Hippocampal formation (tissue), 2 donors: ENCODE results near the gene RAB3GAP1.
"Not testable (repeated sequence)": the region's sequence is repeated elsewhere in the genome, so short reads cannot be mapped to it uniquely, and the experiment has no call there.

Experiments
- DNase-seq, 2 donors: peaks; one replicate each; lab custom pipeline; 2025; lab: John Stamatoyannopoulos, UW

Gene RAB3GAP1

GRCh38 chr2:135105513-135106316 is 53.6 kb downstream of the RAB3GAP1 start:
- DNase-seq: not testable (repeated sequence)

DNA sequence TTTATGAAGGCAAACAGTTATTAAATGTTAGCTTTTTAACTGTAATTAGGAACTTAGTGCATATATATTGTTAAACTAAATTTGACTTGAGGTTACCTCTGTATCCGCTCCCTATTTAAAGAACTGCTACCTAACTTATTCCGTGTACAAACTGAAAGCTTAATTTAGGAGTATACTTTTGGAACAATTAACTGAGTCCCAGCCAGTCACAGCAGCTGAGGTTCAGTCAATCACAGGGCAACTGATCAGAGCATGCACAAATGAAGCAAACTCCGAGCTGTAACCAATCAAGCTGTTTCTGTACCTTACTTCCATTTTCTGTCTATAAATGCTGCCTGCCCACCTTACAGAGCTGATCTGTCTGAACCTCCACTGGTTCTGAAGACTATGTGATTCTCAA is 61.2 kb downstream of the RAB3GAP1 start:
- no peak for DNase-seq

DNA sequence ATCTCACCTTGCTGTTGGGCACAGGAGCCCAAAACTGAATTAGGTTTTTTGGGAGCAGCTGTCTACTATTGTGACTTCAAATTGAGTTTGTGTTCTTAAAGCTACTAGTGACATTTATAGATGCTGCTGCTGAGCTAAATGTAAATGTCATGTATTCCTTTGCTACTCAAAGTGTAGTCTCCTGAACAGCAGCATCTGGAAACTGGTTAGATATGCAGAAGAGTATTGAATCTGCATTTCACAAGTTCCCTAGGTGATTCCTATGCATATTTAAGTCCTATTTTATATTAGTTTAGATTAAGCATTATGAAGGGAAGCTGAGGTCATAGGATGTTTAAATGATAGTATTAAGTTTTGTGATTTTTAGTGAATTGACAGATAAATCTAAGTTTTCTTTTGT is 67.5 kb downstream of the RAB3GAP1 start:
- no peak for DNase-seq

GRCh38 chr2:135121016-135121657 is 69.0 kb downstream of the RAB3GAP1 start:
- DNase-seq: no peak

DNA sequence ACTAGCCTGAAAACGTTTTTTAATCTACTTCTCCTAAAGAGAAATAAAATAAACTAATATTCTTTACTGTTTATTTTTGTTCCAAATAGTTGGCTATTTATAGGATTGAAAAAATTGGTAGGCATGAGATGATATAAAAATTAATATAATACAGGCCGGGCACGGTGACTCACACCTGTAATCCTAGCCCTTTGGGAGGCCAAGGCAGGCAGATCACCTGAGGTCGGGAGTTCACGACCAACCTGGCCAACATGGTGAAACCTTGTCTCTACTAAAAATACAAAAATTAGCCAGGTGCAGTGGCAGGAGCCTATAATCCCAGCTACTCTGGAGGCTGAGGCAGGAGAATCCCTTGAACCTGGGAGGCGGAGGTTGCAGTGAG is 69.6 kb downstream of the RAB3GAP1 start:
- not testable (repeated sequence) for DNase-seq

DNA sequence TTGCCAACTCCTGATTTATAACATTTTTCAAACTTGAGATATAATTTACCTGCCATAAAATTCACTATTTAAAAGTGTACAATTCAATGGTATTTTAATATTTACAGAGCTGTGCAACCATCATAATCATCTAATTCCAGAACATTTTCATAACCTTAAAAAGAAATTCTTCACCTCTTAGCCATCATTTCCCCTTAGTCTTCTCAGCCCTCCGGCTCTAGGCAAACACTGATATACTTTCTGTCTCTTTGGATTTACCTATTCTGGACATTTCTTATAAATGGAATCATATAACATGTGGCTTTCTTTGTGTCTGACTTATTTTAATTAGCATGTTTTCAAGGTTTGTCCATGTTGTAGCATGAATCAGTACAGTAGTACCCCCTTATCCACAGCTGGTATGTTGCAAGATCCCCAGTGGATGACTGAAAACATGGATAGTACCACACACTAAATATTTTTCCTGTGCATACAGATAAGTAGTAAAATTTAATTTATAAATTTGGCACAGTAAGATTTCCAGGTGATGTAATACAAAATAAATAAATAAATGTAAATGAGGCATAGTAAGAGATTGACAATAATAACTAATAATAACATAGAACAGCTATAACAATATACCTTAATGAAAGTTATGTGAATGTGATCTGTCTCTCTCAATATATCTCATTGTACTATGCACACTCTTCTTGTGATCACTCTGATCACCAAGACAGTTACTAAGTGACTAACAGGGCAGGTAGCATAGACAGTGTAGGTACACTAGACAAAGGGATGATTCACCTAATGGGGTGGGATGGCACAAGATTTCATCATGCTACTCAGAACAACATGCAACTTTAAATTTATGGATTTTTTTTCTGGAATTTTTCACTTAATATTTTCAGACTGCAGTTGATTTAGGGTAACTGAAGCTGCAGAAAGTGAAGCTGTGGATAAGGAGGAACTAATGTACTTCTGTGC is 73.1 kb downstream of the RAB3GAP1 start:
- DNase-seq: no peak

GRCh38 chr2:135125940-135126339 is 73.8 kb downstream of the RAB3GAP1 start:
- no peak for DNase-seq

DNA sequence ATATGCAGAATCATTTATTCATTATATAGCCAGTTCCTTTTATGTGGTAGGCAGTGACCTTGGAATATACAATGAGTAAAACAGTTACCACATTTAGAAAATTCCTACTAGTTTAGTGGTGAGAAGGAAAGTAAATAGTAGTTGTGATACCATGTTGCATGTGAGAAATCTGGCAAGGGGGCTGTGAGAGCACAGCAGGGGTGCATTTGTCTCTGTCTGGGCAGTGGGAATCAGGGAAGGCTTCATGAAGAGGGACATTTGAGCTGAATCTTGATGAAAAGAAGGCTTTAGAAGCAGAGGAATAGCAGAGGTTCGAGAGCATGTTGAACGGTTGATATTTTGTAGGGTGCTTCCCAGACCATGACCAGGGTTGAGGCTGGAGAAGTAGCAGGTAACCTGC is 78.7 kb downstream of the RAB3GAP1 start:
- DNase-seq: no peak

DNA sequence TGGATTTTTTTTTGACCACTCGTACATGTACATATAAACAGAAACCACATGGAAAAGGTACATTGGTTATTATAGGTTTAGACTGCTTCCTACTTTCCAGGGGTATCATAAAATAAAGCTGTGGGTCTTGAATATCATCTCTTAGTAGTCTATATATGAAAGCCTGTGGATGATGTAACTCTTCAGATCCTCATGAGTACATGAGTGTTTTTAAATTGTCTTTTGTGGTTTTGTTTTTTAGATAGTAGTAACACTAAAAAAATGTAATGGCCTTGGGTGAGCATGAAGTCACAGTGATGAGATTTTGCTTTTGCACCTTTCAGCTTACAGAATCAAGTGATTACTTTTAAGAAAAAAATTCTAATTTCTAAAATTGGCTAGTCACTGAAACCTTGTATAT is 80.2 kb downstream of the RAB3GAP1 start:
- no peak for DNase-seq

DNA sequence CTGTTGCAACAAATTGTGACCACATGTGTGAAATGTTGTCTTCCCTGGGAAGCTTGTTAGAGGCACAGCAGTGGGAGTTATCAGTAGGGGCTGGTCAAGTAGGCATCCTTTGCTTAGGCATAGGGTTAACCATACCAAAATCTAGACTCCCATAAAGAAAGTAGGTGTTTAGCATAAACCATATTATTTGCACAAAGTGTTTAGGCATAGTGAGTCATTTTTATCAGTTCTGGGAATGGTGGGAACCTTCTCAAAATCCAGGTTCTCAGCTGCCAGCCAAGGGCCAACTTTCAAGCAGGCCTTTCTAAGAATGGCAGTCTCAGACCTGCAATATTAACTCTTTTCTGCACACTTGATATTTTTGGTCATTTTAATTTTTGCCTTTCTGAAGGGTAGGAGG is 88.5 kb downstream of the RAB3GAP1 start:
- DNase-seq: no peak

GRCh38 chr2:135142323-135142722 is 90.2 kb downstream of the RAB3GAP1 start:
- DNase-seq: no peak

DNA sequence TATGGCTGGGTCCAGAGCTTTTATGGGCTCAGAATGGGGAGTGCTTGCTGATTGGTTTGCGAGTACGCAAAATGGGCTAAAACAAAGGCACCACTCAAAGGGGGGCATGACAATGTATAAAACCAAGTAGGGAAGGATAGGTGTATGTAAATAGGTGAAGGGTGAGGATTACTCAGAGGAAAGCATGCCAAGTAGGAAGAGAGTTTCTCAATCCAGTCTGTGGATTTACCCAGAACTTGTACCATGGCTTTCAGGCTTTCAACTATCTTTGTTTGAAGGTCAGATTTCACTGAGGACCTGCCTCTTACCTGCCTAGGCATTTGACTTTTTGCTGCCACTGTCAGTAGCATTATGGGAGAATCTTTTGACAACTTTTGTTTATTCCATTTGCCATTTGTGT is 92.3 kb downstream of the RAB3GAP1 start:
- no peak for DNase-seq

DNA sequence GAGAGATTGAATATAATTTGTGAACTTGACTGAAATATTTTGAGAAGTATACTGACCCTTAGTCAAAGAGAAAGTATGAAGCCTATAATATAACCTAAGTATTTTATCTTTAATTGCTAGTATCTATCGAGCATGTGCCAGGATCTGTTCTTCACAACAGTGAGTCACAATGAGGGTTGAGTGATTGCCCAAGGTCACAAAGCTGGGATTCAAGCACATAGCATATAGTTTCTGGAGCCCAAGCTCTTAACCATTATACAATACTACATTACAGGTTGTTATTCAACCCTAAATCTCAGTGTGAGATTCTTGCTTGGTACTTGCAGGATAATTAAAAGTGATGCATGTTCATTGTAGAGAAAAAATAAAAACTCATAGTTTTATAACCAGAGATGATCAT is 97.2 kb downstream of the RAB3GAP1 start:
- no peak for DNase-seq

DNA sequence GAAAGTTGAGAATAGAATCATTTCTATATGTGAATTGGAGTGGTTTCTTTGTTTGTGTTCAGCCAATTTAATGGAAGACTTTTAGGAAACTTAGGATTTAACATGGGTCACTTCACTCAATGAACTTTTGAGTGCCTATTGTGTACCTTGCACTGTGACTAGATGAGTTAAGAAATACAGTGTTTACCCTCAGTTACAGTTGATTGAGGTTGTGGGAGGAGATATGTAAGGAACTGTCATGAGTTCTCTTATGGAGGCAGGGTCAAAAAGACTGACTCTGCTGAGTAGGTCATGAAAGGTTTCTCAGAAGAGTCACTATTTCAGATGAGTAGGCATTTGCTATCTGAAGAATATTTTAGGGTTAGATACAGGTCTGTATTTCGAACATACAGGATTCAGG is 98.6 kb downstream of the RAB3GAP1 start:
- no peak for DNase-seq

DNA sequence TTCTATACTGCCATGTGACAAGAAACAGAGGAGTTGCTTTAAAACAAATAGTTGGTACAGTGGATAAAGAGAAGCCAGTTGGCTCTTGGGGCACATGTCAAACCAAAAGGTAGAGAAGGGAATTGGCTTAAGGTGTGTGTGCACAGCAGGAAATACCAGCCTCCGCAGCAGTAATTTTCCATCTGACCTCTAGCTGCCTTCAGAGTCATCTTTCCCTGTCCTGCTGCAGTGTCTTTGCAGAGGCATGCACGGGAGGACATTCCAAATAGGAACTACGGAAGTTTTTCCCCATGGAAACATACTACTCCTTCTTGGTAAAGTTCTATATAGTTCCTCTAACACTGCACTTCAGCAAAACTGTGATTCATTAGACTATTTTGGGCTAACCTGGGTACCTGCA is 99.5 kb downstream of the RAB3GAP1 start:
- DNase-seq: no peak

- no peak for DNase-seq
Observed at GRCh38 chr2:135152361-135152760, 100.3 kb downstream of the RAB3GAP1 start.

- DNase-seq: no peak
Observed at GRCh38 chr2:135154962-135155361, 102.9 kb downstream of the RAB3GAP1 start.

DNA sequence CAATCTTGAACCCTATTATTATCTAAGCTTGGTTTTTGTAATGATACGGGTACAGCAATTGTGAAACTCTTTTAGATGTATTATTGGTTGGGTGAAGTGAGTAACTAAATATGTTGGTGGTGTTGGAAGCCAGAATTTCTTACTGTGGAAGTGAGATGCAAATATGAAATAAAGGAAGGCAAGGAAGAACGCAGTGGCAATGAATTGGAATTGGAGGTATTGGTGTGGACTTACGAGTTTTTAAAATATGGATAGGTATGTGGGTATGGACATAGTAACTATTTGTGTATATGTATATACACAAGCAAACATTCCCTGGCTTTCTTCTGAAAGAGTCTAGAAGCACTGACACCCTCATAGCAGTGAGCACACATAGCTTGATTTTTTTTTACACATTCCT is 105.8 kb downstream of the RAB3GAP1 start:
- no peak for DNase-seq

GRCh38 chr2:135159191-135159590 is 107.1 kb downstream of the RAB3GAP1 start:
- no peak for DNase-seq

DNA sequence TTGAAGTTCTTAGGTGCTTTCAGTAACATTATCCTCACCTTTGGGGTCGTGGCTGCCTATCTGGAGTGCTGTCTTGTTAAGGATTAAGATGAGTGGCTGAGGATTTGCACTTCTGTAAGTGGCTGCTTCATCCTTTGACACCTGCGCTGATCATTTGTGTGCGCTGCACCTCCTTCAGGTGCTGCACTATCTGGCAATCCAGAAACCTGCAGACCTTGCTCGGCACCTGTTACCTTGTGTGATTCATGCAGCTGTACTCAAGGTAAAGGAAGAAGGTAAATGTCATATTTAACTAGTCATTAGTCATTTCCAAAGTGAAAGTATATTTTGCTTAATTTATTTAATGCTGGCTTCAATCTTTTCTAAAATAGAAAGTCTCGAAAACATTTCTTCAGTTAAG is 110.3 kb downstream of the RAB3GAP1 start:
- no peak for DNase-seq

- no peak for DNase-seq
Observed at GRCh38 chr2:135162786-135163185, 110.7 kb downstream of the RAB3GAP1 start.

DNA sequence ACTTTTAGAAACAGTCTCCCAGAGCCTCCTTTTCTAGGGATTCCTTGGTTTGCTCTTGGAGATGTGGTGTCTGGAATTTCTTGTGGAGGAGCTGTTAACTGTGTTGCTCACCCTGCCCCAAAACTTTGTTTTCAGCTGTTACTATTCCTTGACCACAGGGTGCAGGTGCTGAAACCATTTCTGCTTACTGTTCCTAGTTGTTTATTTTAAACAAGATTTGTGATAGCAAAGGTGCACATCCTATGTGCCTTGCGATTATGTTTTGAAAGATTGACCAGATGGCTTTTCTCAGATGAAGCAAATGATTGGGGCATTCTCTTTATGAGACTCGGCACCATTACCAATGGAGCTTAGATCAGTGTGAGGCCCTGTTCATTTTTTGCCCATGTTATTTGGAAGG is 111.2 kb downstream of the RAB3GAP1 start:
- DNase-seq: no peak

- DNase-seq: no peak
Observed at GRCh38 chr2:135163901-135164300, 111.8 kb downstream of the RAB3GAP1 start.
